ENCODE data around the gene OR6V1. TPM values are rescaled to one million over a fixed set of nuclear protein-coding genes. Genes with fewer than 3 reads are reported as not detected.

Gene OR6V1
- total and polyA plus RNA-seq, 2 donors from 2014 or later: not detected

DNA sequence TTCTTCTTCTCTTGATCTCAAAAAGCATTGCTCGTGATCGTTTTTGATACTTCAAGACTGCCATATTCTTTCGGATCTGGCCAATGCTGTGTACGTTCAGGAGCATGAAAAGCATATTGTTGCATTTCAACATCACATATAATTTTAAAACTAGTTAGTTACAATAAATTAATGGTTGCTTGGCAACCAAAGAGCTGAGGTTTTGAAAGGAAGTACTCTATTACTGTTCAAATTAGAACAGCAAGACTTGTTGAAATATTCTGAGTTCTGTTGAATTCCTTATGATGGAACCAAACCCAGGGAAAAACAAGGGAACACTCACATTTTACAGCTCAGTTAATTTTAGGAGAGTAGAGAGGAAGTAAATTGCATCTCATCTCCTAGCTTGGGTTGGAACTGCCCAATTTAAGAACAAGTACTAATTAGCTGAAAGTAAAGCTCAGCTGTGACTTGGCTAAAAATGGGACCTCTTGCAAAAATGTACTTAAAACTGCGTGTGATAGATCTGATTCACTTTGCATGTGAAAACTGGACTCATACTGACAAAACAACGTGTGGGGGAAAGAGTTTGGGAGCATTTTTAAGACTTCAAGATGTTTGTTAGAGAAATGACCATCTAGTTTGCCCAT is 46.4 kb upstream of the OR6V1 start:
- DNase-seq (no peak), FAIRE-seq (no peak)
- no peaks in the 10 kb centered on the region for H3K36me3 ChIP-seq (ENCODE audit: control insufficient read depth in 2 of 3, insufficient read depth in 3 of 3, low read length in 3 of 3)
- H3K4me3 ChIP-seq (ENCODE audit: low read length in 3 of 3): no peak overlapping the region
- peaks cover 0 to 9% (median 0%) of the 10 kb centered on the region in 3 donors for H3K4me1 ChIP-seq (ENCODE audit: control insufficient read depth in 2 of 3, insufficient read depth in 2 of 3, low read depth in 1 of 3, low read length in 3 of 3)
- no peaks in the 10 kb centered on the region for H3K27me3 ChIP-seq (ENCODE audit: control insufficient read depth, insufficient read depth, low read length)
- H3K9me3 ChIP-seq (ENCODE audit: control insufficient read depth in 2 of 3, insufficient read depth in 1 of 3, low read length in 3 of 3): no peaks in the 10 kb centered on the region
- intact Hi-C loops (cut with DNase I): loop anchor here (5.0 to 10.0 kb wide), 2 partner anchors 151 to 207 kb away; partner anchors contain the start of gene EPHB6
- TF ChIP-seq, protein P1, sequence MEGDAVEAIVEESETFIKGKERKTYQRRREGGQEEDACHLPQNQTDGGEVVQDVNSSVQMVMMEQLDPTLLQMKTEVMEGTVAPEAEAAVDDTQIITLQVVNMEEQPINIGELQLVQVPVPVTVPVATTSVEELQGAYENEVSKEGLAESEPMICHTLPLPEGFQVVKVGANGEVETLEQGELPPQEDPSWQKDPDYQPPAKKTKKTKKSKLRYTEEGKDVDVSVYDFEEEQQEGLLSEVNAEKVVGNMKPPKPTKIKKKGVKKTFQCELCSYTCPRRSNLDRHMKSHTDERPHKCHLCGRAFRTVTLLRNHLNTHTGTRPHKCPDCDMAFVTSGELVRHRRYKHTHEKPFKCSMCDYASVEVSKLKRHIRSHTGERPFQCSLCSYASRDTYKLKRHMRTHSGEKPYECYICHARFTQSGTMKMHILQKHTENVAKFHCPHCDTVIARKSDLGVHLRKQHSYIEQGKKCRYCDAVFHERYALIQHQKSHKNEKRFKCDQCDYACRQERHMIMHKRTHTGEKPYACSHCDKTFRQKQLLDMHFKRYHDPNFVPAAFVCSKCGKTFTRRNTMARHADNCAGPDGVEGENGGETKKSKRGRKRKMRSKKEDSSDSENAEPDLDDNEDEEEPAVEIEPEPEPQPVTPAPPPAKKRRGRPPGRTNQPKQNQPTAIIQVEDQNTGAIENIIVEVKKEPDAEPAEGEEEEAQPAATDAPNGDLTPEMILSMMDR (IDR thresholded peaks at IDR 0.05; ENCODE audit: borderline replicate concordance, extremely low read depth, insufficient read depth): no peak
- no peak overlapping the region for H3K9ac ChIP-seq (ENCODE audit: low read length in 3 of 3)
- H3K27ac ChIP-seq (ENCODE audit: low read depth in 2 of 2, low read length in 2 of 2): no peak overlapping the region

GRCh38 chr7:143008007-143008901 is 43.9 kb upstream of the OR6V1 start:
- intact Hi-C loops (cut with DNase I): loop anchor here (5.0 to 10.0 kb wide), 2 partner anchors 153 to 204 kb away; partner anchors contain the start of gene EPHB6
- no peaks in the 10 kb centered on the region for H3K36me3 ChIP-seq (ENCODE audit: control insufficient read depth in 2 of 3, insufficient read depth in 3 of 3, low read length in 3 of 3)
- TF ChIP-seq, protein P1 (IDR thresholded peaks at IDR 0.05; ENCODE audit: borderline replicate concordance, extremely low read depth, insufficient read depth): peak; percentile 99
- FAIRE-seq (peak; percentile 50), DNase-seq (peak; percentile 78 to 88 (median 84))
- H3K9ac ChIP-seq (ENCODE audit: low read length in 3 of 3): no peak overlapping the region
- H3K9me3 ChIP-seq (ENCODE audit: control insufficient read depth in 2 of 3, insufficient read depth in 1 of 3, low read length in 3 of 3): no peaks in the 10 kb centered on the region
- H3K4me3 ChIP-seq (ENCODE audit: low read length in 3 of 3): no peak overlapping the region
- peaks cover 0 to 3% (median 0%) of the 10 kb centered on the region in 3 donors for H3K4me1 ChIP-seq (ENCODE audit: control insufficient read depth in 2 of 3, insufficient read depth in 2 of 3, low read depth in 1 of 3, low read length in 3 of 3)
- no peak overlapping the region for H3K27ac ChIP-seq (ENCODE audit: low read depth in 2 of 2, low read length in 2 of 2)
- no peaks in the 10 kb centered on the region for H3K27me3 ChIP-seq (ENCODE audit: control insufficient read depth, insufficient read depth, low read length)

GRCh38 chr7:143012001-143012400 is 40.1 kb upstream of the OR6V1 start:
- no peaks in the 10 kb centered on the region for H3K9me3 ChIP-seq (ENCODE audit: control insufficient read depth in 2 of 3, insufficient read depth in 1 of 3, low read length in 3 of 3)
- H3K27ac ChIP-seq (ENCODE audit: low read depth in 2 of 2, low read length in 2 of 2): no peak overlapping the region
- H3K9ac ChIP-seq (ENCODE audit: low read length in 3 of 3): no peak overlapping the region
- FAIRE-seq: no peak
- TF ChIP-seq, protein P1 (IDR thresholded peaks at IDR 0.05; ENCODE audit: borderline replicate concordance, extremely low read depth, insufficient read depth): no peak
- peak in 1 of 5 donors; percentile 2 for DNase-seq
- intact Hi-C loops (cut with DNase I): no loop called here
- H3K4me3 ChIP-seq (ENCODE audit: low read length in 3 of 3): no peak overlapping the region
- H3K27me3 ChIP-seq (ENCODE audit: control insufficient read depth, insufficient read depth, low read length): no peaks in the 10 kb centered on the region
- no peaks in the 10 kb centered on the region for H3K36me3 ChIP-seq (ENCODE audit: control insufficient read depth in 2 of 3, insufficient read depth in 3 of 3, low read length in 3 of 3)
- H3K4me1 ChIP-seq (ENCODE audit: control insufficient read depth in 2 of 3, insufficient read depth in 2 of 3, low read depth in 1 of 3, low read length in 3 of 3): no peaks in the 10 kb centered on the region
